Activated effector memory CD4-positive, alpha-beta T cell treated with anti-CD3 and anti-CD28 coated beads, Interleukin-2, amount 50 U/mL, for 16 hours (primary cell): ENCODE results near the gene FGF2.
"Not testable (repeated sequence)": the region's sequence is repeated elsewhere in the genome, so short reads cannot be mapped to it uniquely, and the experiment has no call there.

Source experiments
- DNase-seq: peaks from one replicate; pipeline ENCODE4 v3.0.0-alpha.2; 2020

Gene FGF2

GRCh38 chr4:122815248-122815647, 11.4 kb upstream of the FGF2 start:
- DNase-seq: no peak

GRCh38 chr4:122816476-122816875, 10.2 kb upstream of the FGF2 start:
- no peak for DNase-seq

GRCh38 chr4:122819708-122820449, 6.8 kb upstream of the FGF2 start:
- DNase-seq: no peak

- no peak for DNase-seq
These were observed 5.5 kb upstream of the FGF2 start for GRCh38 chr4:122821092-122821491.

GRCh38 chr4:122822466-122822865, 4.2 kb upstream of the FGF2 start:
- no peak for DNase-seq

GRCh38 chr4:122823476-122823875, 3.2 kb upstream of the FGF2 start:
- DNase-seq: no peak

- DNase-seq: no peak
These were observed 2.0 kb upstream of the FGF2 start for GRCh38 chr4:122824616-122825015.

- DNase-seq: no peak
These were observed 528 bp upstream of the FGF2 start for GRCh38 chr4:122826079-122826527.

- peak; percentile 66 for DNase-seq
These were observed 737 bp downstream of the FGF2 start for GRCh38 chr4:122827258-122827878.

GRCh38 chr4:122827879-122828601, 1.4 kb downstream of the FGF2 start:
- DNase-seq: peak; percentile 67

- DNase-seq: no peak
These were observed 3.9 kb downstream of the FGF2 start for GRCh38 chr4:122830426-122831095.

GRCh38 chr4:122831515-122832196, 5.0 kb downstream of the FGF2 start:
- DNase-seq: no peak

- DNase-seq: no peak
These were observed 6.1 kb downstream of the FGF2 start for GRCh38 chr4:122832732-122833131.

- DNase-seq: no peak
These were observed 7.4 kb downstream of the FGF2 start for GRCh38 chr4:122833999-122834398.

- DNase-seq: no peak
These were observed 10.3 kb downstream of the FGF2 start for GRCh38 chr4:122836941-122837340.

- no peak for DNase-seq
These were observed 11.4 kb downstream of the FGF2 start for GRCh38 chr4:122838034-122838433.

GRCh38 chr4:122842392-122842791, 15.8 kb downstream of the FGF2 start:
- no peak for DNase-seq

GRCh38 chr4:122842984-122843531, 16.4 kb downstream of the FGF2 start:
- DNase-seq: no peak

- DNase-seq: not testable (repeated sequence)
These were observed 17.8 kb downstream of the FGF2 start for GRCh38 chr4:122844391-122844790.

GRCh38 chr4:122845066-122845465, 18.4 kb downstream of the FGF2 start:
- no peak for DNase-seq

GRCh38 chr4:122845760-122846159, 19.1 kb downstream of the FGF2 start:
- no peak for DNase-seq

- no peak for DNase-seq
These were observed 21.3 kb downstream of the FGF2 start for GRCh38 chr4:122847931-122848330.
